Lower leg skin (tissue), 4 donors: ENCODE data around the gene CHGA. TPM values are rescaled to one million over a fixed set of nuclear protein-coding genes. Genes with fewer than 3 reads are reported as not detected.

Source experiments
- DNase-seq, 2 donors: peaks; one replicate each; pipeline ENCODE4 v3.0.0-alpha.2; 2019; ENCODE audit warnings: low spot score in 2 of 2
- H3K4me3 ChIP-seq: fragments of 200-600 bp; sonication (generic); 2 replicates; pipeline ENCODE4 v1.5.1; 2017; ENCODE audit warnings: mild to moderate bottlenecking, low read depth; ENCODE audit not compliant: poor library complexity, severe bottlenecking
- CTCF ChIP-seq, 3 donors: fragments of 450-650 bp; IDR thresholded peaks; one replicate each; pipeline ENCODE4 v1.5.1; 2016; ENCODE audit warnings: antibody characterized with exemption in 3 of 3, mild to moderate bottlenecking in 3 of 3, moderate library complexity in 2 of 3
- POLR2A ChIP-seq, 2 donors: fragments of 450-650 bp; IDR thresholded peaks; one replicate each; pipeline ENCODE4 v1.6.1; 2016 to 2017; ENCODE audit warnings: antibody characterized with exemption in 2 of 2, mild to moderate bottlenecking in 1 of 2, moderate library complexity in 1 of 2
- WGBS, 2 donors: methylation state at CpG; one replicate each; pipeline ENCODE4 v1.1.5; 2018; 5-methylcytosine and 5-hydroxymethylcytosine counted together
- intact Hi-C: fragments of 100-400 bp; cut with DNase I; formaldehyde crosslinking; loops from one replicate; pipeline ENCODE4 v1.15.0; 2023; ENCODE audit warnings: low total_unique reads
- total RNA-seq, 4 donors: library from RNA; depleted of rRNA; stranded (reverse); fragments of >200 nt; gene quantifications; one replicate each; pipeline ENCODE4 v1.1.0, GENCODE V29; 2016

CHGA gene
- total RNA-seq, 4 donors from 2014 or later: 0.17 to 1.6 (median 1.5) TPM; not detected in 1

GRCh38 chr14:92961567-92961855 is 38.6 kb downstream of the CHGA start:
- WGBS, 2 donors: 87 to 97% methylated on average over 7 of the region's 7 CpGs
- intact Hi-C loops: no loop called here
- H3K4me3 ChIP-seq: no peak overlapping the region
- no peak for DNase-seq
- TF ChIP-seq CTCF (IDR thresholded peaks at IDR 0.05) (no peak), POLR2A (IDR thresholded peaks at IDR 0.05) (no peak)

DNA sequence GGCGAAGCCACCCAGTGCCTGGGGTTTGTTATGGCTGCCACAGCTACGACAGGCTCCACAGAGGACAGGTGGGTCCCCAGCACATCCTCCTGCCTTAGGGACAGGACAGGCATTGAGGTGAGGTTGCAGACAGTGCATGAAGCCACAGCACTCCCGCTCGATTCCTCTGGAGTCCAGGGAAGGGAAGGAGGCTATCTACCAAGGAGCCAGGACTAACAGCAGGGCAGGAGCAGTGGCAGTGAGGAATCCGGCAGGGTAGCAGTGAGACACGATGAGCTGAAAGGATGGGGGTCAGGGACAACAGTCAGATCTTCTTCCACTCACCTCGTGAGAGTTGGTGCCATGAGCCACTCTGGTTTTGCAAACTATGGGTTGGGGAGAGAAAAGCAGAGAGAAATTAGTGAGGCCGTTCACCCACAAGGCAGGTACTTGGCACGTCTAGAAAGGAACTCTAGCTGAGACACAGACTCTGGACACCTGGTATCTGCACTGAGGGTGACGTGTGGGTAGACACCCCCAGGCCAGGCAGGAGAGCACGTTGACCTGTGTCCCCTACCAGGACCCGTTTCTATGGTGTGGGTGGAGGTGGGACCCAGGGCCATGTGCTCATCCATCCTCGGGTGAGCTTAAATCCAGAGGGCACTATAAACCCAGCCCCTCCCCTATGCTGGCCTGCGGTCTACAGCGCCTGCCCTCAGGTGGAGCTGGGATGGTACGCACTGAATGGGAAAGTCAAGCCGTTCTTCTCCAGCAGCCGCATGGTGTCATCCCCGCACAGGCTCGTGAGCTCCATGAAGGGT is 39.3 kb downstream of the CHGA start:
- intact Hi-C loops: no loop called here
- no peak for DNase-seq
- no peak overlapping the region for H3K4me3 ChIP-seq
- 93 to 96% methylated on average over 18 to 20 of the region's 20 CpGs for WGBS, 2 donors
- no peak for TF ChIP-seq CTCF (IDR thresholded peaks at IDR 0.05)
- no peak for TF ChIP-seq POLR2A (IDR thresholded peaks at IDR 0.05)

DNA sequence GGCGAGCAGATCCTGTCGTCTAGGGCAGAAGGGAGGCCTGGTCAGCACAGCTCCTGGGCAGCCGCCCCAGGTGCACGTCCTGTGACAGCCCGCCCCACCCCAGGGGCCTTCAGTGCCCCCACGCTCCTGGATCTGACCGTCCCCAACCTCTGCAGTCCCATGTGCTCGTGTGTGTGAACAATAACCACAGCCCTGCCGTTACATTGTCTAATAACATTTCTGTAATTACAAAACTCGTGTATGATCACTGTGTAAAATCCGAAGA is 39.8 kb downstream of the CHGA start:
- no peak overlapping the region for H3K4me3 ChIP-seq
- intact Hi-C loops: no loop called here
- DNase-seq: no peak
- 94 to 95% methylated on average over 11 of the region's 11 CpGs for WGBS, 2 donors
- no peak for TF ChIP-seq POLR2A (IDR thresholded peaks at IDR 0.05)
- no peak for TF ChIP-seq CTCF (IDR thresholded peaks at IDR 0.05)

- intact Hi-C loops: no loop called here
- 82 to 86% methylated on average over 14 of the region's 14 CpGs for WGBS, 2 donors
- no peak for DNase-seq
- TF ChIP-seq CTCF (IDR thresholded peaks at IDR 0.05): no peak
- H3K4me3 ChIP-seq: no peak overlapping the region
Measured at GRCh38 chr14:92963301-92964123, 40.6 kb downstream of the CHGA start.

DNA sequence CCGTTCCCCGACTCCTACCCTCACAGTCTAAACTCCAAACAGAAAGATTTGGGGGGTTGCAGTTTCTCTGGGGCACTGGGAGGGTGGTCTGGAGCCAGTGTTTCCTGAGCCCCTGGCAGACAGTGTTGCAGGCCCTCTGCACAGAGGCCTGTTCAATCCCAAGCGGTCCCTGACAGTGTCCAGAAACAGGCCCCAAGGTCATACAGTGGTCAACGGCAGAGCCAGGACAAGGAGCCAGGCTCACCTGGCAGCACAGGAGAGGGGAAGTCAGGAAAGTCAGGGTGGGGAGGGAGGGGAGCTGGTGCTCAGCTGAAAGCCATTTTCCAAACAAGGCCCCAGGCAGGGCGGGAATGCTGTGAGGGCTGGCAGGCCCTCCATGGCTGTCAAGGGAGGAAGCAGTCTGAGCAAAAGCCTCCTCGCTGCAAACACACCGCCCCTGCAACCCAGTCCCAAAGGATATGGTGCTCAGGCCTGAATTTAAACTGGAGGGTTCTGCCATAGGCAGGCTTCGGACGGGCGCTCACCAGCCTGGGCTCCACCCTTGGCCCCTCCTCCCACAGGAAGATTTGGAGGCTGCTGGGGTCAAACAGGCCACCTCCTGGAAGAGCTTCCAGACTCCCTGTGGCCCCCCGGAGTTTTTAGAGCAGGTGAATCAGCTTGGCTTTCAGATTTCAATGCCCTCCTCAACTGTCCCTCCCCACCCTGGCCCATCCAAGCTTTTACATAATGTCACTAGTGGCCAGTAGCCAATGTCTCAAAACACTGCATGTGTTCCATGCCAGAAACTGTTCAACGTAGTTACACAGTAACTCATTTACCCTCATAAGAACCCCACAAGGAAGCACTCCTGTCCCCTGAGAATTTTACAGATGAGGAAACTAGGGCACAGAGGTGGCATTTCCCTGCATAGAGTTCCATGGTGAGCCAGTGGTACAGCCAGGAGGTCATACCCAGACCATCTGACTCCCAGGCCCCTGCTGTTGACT is 41.5 kb downstream of the CHGA start:
- DNase-seq: no peak
- WGBS, 2 donors: 83 to 86% methylated on average over 10 to 12 of the region's 12 CpGs
- intact Hi-C loops: no loop called here
- TF ChIP-seq POLR2A (IDR thresholded peaks at IDR 0.05) (no peak), CTCF (IDR thresholded peaks at IDR 0.05) (no peak)
- H3K4me3 ChIP-seq: no peak overlapping the region
